Measurements from ENCODE around the gene RAB24.
A peak's percentile ranks its signal among the peaks of the same experiment; 100 is the strongest.
"Not testable (repeated sequence)": the region's sequence is repeated elsewhere in the genome, so short reads cannot be mapped to it uniquely, and the experiment has no call there.

Gene RAB24

GRCh38 chr5:177310757-177311391, 7.4 kb upstream of the RAB24 start:
- DNase-seq (ENCODE audit: low spot score): no peak

DNA sequence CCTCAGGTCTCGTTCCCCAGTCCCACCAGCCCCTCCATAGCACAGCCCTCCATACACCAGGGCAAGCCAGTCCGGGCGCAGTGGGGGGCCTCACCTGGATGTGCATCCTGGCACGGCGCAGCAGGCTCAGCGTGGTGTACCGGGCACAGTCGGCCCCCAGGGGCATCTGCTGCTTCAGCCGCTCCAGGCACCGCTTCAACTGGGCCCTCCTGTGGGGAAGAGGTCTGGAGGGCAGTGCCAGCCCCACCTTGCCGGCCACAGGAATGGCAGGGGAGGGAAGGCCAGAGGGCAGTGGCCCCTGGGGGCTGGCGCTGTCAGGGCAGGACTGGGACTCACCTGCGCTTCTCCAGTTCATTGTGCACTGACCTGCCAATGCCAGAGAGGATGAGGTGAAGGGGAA, 6.8 kb upstream of the RAB24 start:
- no peak for DNase-seq (ENCODE audit: low spot score)

GRCh38 chr5:177309351-177310191, 6.1 kb upstream of the RAB24 start:
- DNase-seq (ENCODE audit: low spot score): peak; percentile 77

GRCh38 chr5:177308740-177309139, 5.2 kb upstream of the RAB24 start:
- no peak for DNase-seq (ENCODE audit: low spot score)

GRCh38 chr5:177307544-177308363, 4.2 kb upstream of the RAB24 start:
- no peak for DNase-seq (ENCODE audit: low spot score)

DNA sequence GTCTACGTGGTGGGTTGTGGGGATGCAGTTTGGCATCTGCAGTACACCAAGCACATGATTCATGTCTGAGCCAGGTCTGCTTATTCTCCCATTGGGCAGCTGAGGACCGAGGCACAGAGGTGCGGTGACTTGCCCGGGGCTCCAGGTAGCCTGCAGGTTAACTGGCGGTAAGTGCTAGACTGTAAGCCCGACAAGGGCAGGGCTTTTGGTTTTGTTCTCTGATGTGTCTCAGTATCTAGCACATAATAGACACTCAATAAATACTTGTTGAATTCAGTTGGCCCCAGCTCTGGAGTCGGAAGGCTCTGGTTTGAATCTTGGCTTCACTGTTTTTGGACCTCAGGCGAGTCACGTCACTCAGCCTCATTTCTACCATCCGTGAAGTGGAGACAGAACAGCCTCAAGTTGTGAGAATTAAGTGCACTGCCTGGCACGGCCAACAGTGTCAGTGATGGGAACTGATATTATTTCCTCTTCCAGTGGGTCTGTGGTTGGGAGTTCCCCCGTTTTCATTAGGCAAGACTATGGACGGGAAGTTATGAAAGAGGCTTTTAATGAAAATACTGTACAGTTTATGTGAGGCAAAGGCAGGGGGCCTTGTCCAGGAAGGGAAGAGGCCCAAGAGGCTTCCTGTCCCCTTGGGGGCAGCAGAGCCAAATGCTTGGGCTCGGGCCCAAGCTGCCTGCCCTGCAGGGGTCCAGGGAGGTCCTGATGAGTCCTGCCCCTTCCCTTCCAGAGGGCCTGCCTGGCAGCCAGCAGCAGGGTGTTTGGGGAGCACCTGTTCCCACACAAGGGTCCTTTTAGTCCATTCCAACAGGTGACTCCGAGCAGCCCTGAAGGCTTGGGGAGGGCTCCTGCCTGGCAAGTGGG, 3.4 kb upstream of the RAB24 start:
- no peak for DNase-seq (ENCODE audit: low spot score)

DNA sequence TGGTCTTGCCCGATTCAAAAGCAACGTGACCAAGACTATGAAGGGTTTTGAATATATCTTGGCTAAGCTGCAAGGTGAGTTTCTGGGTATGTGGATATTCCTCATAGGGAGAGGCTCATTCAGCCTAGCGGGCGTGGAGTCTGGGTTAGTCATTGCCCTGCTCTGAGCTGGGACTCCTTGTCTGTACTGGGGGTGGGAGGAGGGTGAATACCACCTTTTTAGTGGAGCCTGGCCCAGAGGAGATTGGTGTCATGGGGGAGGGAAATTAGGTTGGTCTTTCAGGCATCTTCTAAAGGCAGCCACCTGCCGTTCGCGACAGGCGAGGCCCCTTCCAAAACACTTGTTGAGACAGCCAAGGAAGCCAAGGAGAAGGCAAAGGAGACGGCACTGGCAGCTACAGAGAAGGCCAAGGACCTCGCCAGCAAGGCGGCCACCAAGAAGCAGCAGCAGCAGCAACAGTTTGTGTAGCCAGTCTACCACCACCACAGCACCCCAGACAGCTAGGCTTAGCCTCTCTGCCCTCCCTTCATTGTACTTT, 2.7 kb upstream of the RAB24 start:
- not testable (repeated sequence) for DNase-seq (ENCODE audit: low spot score)

- no peak for DNase-seq (ENCODE audit: low spot score)
Measured at GRCh38 chr5:177304392-177305119, 1.0 kb upstream of the RAB24 start.

DNA sequence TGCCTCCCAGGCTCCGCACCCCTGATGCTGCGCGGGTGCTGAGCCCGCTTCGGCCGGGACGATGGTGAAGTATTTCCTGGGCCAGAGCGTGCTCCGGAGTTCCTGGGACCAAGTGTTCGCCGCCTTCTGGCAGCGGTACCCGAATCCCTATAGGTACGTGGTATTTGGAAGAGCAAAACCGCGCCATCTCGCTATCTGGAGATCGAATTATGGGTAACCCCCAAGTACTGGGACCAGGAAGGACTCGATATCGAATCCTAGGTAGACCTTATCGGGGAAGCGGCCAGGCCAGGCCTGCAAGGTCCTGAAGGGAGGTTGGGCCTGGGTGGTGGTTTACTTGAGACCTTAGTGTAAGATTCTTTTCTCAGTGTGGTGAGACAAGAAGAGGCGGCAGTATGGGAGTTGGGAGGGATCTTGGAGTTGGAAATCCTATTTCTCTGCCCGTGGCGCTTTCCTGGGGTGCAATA, 439 bp upstream of the RAB24 start:
- no peak for DNase-seq (ENCODE audit: low spot score)

DNA sequence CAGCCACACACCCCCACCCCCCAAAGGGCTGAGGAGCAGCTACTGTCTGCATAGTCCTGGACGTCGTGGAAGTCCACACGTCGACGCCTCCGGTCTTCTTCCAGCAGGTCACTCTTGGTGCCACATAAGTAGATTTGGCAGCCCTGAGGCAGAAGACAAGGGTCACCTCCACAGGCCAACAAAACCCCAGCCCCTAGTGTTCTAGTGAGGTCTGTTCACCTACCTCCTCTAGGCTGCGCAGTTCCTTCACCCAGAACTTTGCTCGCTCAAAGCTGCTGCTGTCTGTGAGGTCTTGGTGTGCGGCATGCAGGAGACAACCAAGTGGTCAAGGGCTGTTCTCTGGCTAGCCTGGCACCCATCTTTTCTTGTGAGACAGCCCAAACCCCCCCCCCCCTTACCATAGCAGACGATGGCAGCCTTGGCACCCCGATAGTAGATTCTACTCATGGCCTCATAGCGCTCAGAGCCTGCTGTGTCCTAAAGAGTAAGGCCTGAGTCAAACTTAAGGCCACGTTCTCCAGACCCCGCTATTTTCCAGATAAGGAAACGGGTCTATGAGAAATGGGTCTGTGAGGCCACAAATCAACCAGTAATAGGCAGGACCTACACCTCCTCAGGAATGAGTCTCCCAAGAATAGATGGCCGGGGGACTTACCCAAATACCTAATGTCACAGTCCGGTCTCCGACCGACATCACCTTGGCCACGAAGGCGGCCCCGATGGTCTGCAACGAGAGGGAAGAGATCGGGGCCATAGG, 987 bp downstream of the RAB24 start:
- no peak for DNase-seq (ENCODE audit: low spot score)

GRCh38 chr5:177301503-177302165, 1.9 kb downstream of the RAB24 start:
- DNase-seq (ENCODE audit: low spot score): no peak

GRCh38 chr5:177300951-177301350, 2.6 kb downstream of the RAB24 start:
- DNase-seq (ENCODE audit: low spot score): no peak

- DNase-seq (ENCODE audit: low spot score): no peak
Measured at GRCh38 chr5:177300236-177300880, 3.2 kb downstream of the RAB24 start.

DNA sequence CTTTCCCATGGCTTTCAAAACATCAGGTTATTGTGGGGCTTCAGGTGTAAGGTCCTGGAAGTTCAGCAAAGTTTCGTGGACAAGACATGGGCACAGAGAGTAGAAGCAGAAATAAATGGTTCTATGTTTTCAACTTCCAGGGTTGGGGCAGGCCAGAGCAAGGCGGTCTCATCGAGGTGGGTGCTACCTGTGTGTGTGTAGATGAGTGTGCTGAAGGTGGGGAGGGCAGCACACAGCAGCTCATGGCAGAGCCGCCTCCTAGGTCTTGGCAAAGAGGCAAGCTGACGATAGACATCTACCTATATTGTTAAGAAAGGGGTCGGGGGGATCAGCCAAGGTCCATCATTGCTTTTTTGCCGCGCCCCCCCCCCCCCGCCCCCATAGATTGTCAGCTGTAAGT, 3.8 kb downstream of the RAB24 start:
- DNase-seq (ENCODE audit: low spot score): no peak

DNA sequence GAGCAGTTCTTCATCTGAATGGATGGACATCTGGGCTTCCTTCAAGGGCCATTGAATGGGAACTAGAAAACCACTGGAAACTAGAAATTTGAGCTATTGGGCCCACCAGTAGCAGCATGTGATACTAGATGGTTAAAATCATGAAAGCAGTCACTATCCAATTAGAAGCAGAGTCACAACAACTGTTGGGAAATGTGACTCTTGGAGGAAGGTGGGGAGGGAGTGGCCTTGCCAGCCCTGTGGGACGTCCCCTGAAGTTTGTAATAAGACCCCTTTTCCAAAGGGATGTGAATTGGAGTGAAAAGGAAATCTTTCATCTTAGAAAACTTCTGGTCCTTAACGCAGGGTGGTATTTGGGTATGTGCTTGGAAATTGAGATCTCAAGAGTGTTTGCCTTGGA, 5.6 kb downstream of the RAB24 start:
- DNase-seq (ENCODE audit: low spot score): no peak

DNA sequence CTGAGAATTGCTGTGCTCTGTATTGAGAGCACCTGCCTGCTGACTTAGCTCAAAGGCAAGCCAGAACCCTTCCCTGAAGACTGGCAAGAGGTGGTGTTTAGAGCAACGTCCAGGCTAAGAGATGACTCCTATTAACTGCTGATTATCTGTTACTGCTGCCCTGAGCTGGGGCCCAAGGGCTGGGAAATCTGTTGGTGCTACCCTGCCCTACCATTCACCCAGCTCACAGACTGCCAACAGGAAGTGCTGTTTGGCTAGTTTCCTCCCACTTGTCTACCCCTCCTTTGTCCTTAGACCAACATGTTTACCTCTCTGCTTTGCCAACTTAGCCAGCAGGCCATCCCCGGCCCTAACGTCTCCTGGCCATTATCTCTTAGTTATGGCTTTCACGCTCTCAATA, 6.9 kb downstream of the RAB24 start:
- no peak for DNase-seq (ENCODE audit: low spot score)

- no peak for DNase-seq (ENCODE audit: low spot score)
Measured at GRCh38 chr5:177295924-177296323, 7.6 kb downstream of the RAB24 start.

GRCh38 chr5:177294632-177295031, 8.9 kb downstream of the RAB24 start:
- DNase-seq (ENCODE audit: low spot score): no peak

All from D341Med (cell line).